ENCODE data around the gene HSPA6.
"Not testable (repeated sequence)": the region's sequence is repeated elsewhere in the genome, so short reads cannot be mapped to it uniquely, and the experiment has no call there.

Gene HSPA6

GRCh38 chr1:161523817-161524741 is at the start of gene HSPA6:
HSPA6 (plus strand) TSS chr1:161524540; CDS start chr1:161524659, 119 bp downstream.
- peak; percentile 85 to 86 for DNase-seq

- not testable (repeated sequence) for DNase-seq
Measured at GRCh38 chr1:161477711-161478110, 46.6 kb upstream of the HSPA6 start.

DNA sequence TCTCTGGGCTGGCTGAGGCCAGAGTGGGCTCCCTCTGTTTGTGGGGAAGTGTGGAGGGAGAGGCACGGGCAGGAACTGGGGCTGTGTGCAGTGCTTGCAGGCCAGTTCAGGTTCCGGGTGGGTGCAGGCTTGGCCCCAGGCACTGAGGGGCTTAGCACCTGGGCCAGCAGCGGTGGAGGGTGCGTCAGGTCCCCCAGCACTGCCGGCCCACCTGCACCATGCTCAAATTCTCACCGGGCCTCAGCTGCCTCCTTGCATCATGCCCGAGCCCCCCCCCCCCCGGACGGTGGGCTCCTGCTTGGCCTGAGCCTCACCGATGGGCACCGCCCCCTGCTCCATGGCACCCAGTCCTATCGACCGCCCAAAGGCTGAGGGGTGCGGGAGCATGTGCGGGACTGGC is 45.4 kb upstream of the HSPA6 start:
- no peak for DNase-seq

DNA sequence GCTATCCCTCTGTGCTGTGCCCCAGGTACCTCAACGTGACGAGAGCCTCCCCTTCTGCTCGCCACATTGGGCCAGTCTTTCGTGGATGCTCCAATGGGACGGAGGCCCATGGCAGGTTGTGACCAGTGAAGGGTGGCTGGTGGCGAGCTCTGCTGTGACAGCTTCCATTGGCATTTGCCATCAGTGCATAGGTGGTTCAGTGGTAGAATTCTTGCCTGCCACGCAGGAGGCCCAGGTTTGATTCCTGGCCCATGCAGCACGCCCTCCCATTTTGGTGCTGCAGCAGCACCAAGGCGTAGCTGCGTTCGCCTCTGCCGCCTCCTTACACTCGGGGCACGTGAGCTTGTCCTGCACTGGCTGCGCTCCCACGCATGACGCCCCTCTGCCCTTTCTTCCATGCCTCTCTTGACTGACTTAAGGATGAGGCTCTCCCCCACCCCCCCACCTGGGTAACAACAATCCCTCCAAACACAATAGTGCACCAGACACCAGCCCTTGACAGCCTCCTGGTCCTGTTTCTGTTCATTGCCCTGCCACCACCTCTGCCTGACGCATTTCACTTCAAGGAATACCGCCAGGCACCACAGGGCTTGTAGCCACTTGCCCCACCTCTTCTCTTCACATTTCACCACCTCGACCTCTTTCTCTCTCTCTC is 43.8 kb upstream of the HSPA6 start:
- no peak for DNase-seq

- DNase-seq: no peak
Measured at GRCh38 chr1:161481624-161482392, 42.5 kb upstream of the HSPA6 start.

DNA sequence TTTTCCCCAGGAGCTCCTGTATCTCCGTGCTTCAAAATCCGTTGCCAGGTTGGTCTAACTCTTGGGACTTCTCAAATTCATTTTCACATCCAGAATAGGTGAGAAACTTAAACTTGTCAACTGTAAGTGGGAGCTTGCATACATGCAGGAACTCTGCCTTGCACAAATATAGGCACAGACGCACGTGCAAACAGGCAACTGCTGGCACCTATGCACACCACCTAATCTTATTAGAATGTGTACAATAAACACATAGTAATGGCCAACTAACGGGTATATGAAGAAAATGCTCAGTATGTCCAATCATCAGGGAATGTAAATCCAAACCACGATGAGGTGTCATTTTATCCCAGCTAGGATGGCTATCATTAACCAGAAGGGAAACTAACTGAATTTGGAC is 41.7 kb upstream of the HSPA6 start:
- no peak for DNase-seq

GRCh38 chr1:161483361-161483760 is 41.0 kb upstream of the HSPA6 start:
- DNase-seq: no peak

- DNase-seq: no peak
Measured at GRCh38 chr1:161484613-161485012, 39.7 kb upstream of the HSPA6 start.

GRCh38 chr1:161486806-161487741 is 37.3 kb upstream of the HSPA6 start:
- DNase-seq: peak in 1 of 2 experiments; percentile 39

DNA sequence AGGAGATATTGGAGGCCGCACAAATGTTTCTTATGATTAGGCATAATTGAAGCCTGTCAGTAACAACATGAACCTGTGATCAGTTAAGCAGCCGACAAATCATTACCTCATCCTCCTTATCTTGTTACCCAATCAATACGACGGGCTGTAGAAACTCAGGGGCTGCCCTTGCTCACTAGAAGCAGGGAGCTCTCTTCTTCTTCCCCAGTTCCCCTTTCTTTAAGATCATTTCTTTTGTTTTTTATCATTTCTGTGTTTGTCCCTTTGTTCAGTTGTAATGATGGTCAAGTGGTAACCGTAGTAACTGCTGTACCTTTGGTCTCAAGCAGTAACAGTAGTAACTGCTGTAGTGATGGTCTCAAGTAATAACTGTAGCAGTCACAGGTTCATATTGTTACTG is 32.9 kb upstream of the HSPA6 start:
- DNase-seq: no peak

- no peak for DNase-seq
Measured at GRCh38 chr1:161492827-161493226, 31.5 kb upstream of the HSPA6 start.

GRCh38 chr1:161494091-161494735 is 30.1 kb upstream of the HSPA6 start:
- DNase-seq: no peak

GRCh38 chr1:161495490-161495889 is 28.9 kb upstream of the HSPA6 start:
- DNase-seq: no peak

- DNase-seq: no peak
Measured at GRCh38 chr1:161497961-161498360, 26.4 kb upstream of the HSPA6 start.

DNA sequence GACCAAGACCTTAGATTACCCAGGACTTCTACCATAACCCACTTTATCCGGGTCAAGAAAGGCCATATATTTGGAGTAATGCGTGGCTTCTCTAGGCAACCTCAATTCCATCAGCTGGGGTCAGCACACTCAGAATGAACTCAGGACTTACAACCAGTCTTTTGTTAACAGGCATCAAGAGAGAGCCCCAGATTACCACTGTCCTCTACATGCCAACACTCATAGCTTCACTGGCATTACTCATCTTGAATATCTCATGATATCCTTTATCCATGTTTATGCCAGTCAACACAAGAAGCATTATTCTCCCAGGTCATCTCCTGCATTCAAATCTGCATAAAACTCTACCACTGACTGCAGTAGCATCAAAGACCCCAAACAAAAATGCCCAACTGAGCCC is 25.7 kb upstream of the HSPA6 start:
- no peak for DNase-seq

GRCh38 chr1:161499099-161500039 is 25.0 kb upstream of the HSPA6 start:
- no peak for DNase-seq

DNA sequence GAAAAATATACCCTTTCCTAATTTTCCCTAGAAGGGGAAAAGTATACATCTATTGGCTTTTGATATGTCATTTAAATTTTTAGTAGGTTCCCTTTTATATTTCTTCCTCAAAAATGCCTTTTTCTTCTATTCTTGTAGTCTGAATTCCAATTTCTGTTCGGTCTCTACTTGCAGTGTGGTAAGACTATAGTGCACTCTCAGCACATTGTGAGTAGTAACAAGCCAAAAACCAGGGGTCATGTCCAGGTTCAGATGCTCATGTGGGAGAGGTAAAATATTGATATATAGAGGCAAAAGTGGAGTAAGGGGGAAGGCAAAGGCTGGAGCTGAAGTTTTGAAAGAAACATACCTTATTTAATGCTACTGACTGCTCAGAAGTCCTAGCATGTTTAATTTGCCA is 23.1 kb upstream of the HSPA6 start:
- no peak for DNase-seq

DNA sequence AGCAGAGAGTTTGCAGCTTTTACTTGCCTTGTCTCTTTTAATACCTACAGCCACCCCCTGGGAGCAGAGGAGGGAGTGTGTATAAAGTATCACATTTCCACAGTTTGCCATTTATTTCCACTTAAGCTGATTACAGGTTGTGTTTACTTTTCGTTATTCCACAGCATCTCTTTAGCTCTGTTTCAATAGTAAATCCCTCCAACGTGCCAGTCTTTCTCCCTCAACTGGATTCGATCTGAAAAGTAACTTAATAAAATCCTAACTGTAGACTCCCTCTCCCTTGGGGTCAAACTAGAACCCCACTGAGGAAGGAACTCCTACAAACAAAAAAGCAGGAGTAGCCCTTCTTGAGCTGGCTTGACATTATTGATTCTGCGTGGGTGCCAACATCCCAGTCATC is 22.2 kb upstream of the HSPA6 start:
- DNase-seq: no peak

GRCh38 chr1:161502641-161503393 is 21.5 kb upstream of the HSPA6 start:
- DNase-seq: no peak

DNA sequence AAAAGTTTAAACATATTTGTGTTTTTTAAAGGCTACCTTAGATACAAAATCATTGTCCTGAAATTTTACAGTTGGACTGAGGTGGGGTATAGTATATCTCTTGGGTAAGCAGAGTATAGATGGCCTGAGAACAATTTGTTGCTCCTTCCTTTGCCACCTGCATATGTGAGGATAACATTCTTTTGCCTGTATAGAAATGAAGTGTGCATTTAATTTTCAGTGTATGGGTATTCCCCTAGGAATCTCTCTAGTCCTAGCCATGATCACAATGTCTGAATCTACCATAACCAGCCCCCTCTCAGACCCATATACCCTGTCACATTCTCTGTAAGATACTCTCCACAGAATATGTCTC is 21.0 kb upstream of the HSPA6 start:
- DNase-seq: no peak

All from activated T-cell treated with anti-CD3 and anti-CD28 coated beads, Interleukin-2, amount 50 U/mL, for 48 hours (primary cell).